ENCODE results near the gene STAT5B. TPM values are rescaled to one million over a fixed set of nuclear protein-coding genes. Genes with fewer than 3 reads are reported as not detected.
A peak's percentile ranks its signal among the peaks of the same experiment; 100 is the strongest.
"Not testable (repeated sequence)": the region's sequence is repeated elsewhere in the genome, so short reads cannot be mapped to it uniquely, and the experiment has no call there.

Gene STAT5B
- polyA plus RNA-seq (ENCODE audit: insufficient read length in 10 of 10), result 10 to 100 TPM; 30.4 to 51.6 (median 40.3) TPM
- long read RNA-seq, donor 1, full-length matches to known transcripts, result 3 of 3 reads
- long read RNA-seq, donor 1, partial matches to known transcripts, result 0 of 3 reads
- long read RNA-seq, donor 1, other reads (novel, unspliced or antisense), result 0 of 3 reads
- long read RNA-seq, donor 2, full-length matches to known transcripts, result 2 of 10 reads
- long read RNA-seq, donor 2, partial matches to known transcripts, result 8 of 10 reads
- long read RNA-seq, donor 2, other reads (novel, unspliced or antisense), result 0 of 10 reads
- long read RNA-seq, donor 3, result 0 reads
- long read RNA-seq, donor 4, full-length matches to known transcripts, result 1 of 7 reads
- long read RNA-seq, donor 4, partial matches to known transcripts, result 6 of 7 reads
- long read RNA-seq, donor 4, other reads (novel, unspliced or antisense), result 0 of 7 reads
- long read RNA-seq, donor 5, full-length matches to known transcripts, result 9 of 9 reads
- long read RNA-seq, donor 5, partial matches to known transcripts, result 0 of 9 reads
- long read RNA-seq, donor 5, other reads (novel, unspliced or antisense), result 0 of 9 reads
- long read RNA-seq, donor 6, full-length matches to known transcripts, result 4 of 4 reads
- long read RNA-seq, donor 6, partial matches to known transcripts, result 0 of 4 reads
- long read RNA-seq, donor 6, other reads (novel, unspliced or antisense), result 0 of 4 reads
- long read RNA-seq, donor 7, full-length matches to known transcripts, result 2 of 16 reads
- long read RNA-seq, donor 7, partial matches to known transcripts, result 14 of 16 reads
- long read RNA-seq, donor 7, other reads (novel, unspliced or antisense), result 0 of 16 reads
- long read RNA-seq, donor 8, full-length matches to known transcripts, result 4 of 4 reads
- long read RNA-seq, donor 8, partial matches to known transcripts, result 0 of 4 reads
- long read RNA-seq, donor 8, other reads (novel, unspliced or antisense), result 0 of 4 reads
- long read RNA-seq, donor 9, partial matches to known transcripts, result 0 of 2 reads
- long read RNA-seq, donor 9, other reads (novel, unspliced or antisense), result 0 of 2 reads

DNA sequence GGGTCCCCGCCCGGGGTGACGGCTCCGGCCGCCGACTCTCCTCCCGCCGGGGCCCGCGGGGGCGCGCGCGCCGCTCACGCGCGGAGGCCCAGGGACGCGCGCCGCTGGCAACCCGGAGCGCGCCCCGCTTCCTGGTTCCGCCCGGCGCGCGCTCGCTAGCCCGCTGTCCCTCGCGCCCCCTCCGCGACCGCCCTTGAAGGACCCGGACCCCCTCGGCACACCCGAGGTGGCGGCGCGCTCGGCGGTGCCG, at the start of gene STAT5B:
TSS of gene STAT5B (minus strand) at position 33 of the 250 bp plus-strand sequence. CDS start 44,264 bp downstream, outside the sequence.
- DNase-seq, result peak; percentile 71 to 85 (median 83)

DNA sequence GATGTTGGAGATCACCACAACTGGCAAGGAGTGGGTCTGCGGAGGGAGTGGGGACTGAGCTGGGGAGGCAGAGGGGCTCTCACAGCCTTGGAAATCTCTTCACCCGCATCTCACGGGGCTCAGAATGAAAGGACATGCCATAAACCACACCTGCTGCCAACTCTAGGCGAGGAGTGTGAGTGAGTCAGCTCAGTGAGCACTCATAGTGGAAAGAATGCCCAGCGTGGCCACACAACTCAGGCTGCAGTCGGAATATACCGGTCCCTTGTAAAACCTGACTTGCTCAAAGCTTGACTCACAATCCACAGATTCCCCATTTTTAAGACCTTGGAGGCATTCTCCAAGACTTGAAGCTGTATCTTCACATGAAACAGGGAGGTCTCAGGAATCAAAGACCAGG, 48.8 kb upstream of the STAT5B start:
- DNase-seq, result no peak

GRCh38 chr17:42323268-42323773, 47.1 kb upstream of the STAT5B start:
- no peak for DNase-seq

- DNase-seq, result peak; percentile 88 to 95 (median 92)
Observed at GRCh38 chr17:42322382-42323267, 46.4 kb upstream of the STAT5B start.

DNA sequence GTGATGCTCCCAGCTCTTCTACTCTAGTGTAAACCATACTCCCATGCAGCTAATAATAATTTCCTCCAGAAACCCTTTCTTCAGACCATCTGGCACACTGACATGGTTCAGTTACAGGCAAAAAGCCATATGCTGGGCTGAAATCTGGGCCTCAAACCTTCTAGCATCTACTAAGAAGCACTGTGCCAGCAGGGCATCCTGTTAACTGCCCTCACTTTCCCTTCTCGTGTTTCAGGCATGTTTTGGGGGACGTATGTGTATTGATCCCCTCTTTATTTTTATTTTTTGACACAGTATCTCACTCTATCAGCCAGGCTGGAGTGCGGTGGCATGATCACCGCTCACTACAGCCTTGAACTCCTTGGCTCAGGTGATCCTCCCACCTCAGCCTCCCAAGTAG, 45.4 kb upstream of the STAT5B start:
- no peak for DNase-seq

DNA sequence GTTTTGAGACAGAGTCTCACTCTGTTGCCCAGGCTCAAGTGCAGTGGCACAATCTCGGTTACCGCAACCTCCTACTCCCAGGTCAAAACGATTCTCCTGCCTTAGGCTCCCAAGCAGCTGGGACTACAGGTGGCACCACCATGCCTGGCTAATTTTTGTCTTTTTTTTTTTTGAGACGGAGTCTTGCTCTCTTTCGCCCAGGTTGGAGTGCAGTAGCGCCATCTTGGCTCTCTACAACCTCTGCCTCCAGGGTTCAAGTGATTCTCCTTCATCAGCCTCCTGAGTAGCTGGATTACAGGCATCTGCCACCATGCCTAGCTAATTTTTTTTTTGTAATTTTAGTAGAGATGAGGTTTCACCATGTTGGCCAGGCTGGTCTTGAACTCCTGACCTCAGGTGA, 41.8 kb upstream of the STAT5B start:
- not testable (repeated sequence) for DNase-seq

GRCh38 chr17:42317266-42317845, 41.2 kb upstream of the STAT5B start:
- no peak for DNase-seq

GRCh38 chr17:42316755-42317154, 40.6 kb upstream of the STAT5B start:
- no peak for DNase-seq

- DNase-seq, result no peak
Observed at GRCh38 chr17:42315402-42316156, 39.4 kb upstream of the STAT5B start.

DNA sequence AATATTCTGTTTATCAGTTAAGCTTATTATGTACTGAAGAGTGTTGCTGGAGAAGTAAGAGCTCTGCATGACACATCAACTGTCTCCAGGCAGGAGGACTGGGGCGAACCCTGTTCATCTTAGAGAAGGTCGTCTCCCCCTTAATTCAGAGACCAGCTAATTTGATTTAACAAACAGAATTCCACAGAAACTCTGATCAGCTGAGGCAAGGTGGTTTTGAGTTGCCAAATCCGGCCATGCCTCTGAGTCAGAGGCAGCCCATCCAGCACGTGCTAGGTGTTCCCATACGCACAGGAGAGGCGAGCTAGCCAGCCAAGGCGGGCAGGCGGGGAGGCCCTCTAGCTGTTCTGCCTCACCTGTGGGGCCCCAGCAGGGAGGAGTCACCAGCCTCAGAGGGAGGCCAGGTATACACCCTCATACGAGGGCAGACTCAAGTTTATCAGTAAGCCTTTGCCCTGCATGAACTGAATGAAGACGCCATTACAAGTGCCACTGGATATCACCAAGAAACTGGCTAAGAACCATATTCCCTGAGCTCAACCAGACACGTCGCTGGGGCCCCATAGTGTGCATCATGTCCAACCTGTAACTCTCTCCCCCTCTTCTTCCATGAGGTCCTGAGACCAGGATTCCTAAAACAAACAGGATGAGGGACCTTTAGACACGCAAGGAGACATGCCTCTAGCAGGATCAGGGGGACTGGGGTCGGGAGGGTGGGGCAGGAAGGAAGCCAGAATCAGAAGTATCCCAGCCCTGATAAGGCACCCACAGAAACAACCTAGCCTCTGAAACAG, 37.8 kb upstream of the STAT5B start:
- no peak for DNase-seq

- no peak for DNase-seq
Observed at GRCh38 chr17:42313389-42313772, 37.2 kb upstream of the STAT5B start.

DNA sequence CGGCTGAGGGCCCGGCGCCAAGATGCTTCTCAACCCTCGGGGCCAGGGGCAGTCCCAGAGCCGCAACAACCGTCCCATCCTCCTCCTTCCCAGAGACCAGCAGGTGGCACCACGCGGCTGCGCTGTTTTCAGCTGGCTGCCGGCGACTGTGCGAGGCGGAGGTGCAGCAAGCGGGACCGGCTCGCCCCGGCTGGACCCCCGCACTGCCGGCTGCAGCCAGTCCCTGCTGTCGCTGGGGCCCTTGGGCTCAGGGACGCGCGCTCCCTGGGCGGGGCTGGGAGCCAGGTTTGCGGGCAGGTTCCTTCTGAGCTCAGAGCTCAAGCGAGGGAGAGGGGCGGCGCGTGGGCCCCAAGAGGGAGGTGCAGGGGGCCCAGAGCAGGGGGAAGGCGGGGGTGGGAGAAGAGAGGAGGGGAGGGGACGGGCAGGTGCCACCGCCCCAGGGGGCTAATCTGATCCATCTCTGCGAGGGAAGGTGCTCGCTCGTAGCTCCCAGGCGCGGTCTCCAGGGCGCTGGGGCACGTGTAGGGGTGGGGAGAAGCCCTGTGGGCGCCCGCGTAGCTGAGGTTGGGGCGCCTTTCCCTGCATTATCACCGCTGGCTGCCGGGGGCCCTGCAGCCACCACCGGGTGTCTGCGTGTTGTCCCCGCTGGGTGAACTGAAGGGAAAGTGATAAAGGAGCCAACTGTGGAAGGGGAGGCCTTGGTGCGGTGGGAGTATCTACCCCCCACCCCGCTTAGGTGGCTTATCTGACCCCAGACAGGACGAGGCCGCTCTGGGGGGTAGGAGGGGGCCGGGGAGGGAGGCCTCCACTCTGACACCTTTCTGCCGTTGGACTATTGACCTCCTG, 36.3 kb upstream of the STAT5B start:
- DNase-seq, result peak; percentile 84 to 92 (median 85)

DNA sequence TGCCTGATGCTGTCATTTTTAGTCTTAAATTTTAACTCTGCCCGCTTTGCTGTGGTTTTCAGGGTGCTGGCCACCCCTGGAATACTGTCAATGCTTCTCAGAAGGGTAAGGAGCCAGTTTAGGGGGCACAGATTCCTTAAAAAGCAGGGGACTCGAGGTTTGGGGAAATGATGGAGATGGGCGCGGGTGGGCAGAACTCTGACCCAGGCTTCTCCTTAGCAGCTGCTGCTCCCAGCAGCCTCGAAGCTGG, 35.8 kb upstream of the STAT5B start:
- DNase-seq, result no peak

DNA sequence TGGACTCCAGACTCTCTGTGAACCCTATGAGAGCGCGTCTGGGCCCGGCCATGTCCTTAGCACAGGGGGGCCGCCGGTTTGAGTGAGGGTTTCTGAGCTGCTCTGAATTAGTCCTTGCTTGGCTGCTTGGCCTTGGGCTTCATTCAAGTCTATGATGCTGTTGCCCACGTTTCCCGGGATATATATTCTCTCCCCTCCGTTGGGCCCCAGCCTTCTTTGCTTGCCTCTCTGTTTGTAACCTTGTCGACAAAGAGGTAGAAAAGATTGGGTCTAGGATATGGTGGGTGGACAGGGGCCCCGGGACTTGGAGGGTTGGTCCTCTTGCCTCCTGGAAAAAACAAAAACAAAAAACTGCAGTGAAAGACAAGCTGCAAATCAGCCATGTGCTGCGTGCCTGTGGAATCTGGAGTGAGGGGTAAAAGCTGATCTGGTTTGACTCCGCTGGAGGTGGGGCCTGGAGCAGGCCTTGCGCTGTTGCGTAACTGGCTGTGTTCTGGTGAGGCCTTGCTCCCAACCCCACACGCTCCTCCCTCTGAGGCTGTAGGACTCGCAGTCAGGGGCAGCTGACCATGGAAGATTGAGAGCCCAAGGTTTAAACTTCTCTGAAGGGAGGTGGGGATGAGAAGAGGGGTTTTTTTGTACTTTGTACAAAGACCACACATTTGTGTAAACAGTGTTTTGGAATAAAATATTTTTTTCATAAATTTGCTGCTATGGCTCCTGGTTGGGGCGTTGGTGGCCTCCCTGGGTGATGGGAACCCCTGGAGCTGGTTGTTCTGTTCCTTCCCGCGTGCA, 35.2 kb upstream of the STAT5B start:
- peak; percentile 87 to 96 (median 90) for DNase-seq

GRCh38 chr17:42310787-42311215, 34.6 kb upstream of the STAT5B start:
- DNase-seq, result no peak

- peak in 1 of 3 donors; percentile 43 for DNase-seq
Observed at GRCh38 chr17:42309986-42310786, 34.0 kb upstream of the STAT5B start.

GRCh38 chr17:42309142-42309541, 33.0 kb upstream of the STAT5B start:
- no peak for DNase-seq

Measured in muscle of back (tissue), 13 donors.